ENCODE measurements around the gene LDB3.

DNA sequence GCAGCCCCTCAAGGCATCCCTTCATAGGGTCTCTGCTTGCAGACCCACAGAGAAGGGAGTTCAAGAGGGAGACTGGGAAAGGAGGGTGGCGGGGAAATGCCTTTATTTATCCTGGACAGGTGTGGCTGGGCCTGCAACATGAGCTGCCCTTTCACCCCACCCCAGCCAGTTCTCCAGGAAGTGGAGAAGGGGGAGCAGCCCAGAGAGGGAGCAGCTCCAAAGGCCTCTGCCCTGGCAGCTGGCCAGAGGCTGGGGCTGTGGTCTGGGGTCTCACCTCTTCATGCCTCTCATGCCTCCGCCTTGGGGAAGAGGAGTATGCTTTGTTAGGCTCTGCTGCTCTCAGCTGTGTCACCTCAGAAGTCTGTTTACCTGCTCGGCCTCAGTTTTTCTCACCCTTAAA is 3.1 kb downstream of the LDB3 start:
- no peak for TF ChIP-seq POLR2A (IDR thresholded peaks at IDR 0.05)
- TF ChIP-seq, protein P1, sequence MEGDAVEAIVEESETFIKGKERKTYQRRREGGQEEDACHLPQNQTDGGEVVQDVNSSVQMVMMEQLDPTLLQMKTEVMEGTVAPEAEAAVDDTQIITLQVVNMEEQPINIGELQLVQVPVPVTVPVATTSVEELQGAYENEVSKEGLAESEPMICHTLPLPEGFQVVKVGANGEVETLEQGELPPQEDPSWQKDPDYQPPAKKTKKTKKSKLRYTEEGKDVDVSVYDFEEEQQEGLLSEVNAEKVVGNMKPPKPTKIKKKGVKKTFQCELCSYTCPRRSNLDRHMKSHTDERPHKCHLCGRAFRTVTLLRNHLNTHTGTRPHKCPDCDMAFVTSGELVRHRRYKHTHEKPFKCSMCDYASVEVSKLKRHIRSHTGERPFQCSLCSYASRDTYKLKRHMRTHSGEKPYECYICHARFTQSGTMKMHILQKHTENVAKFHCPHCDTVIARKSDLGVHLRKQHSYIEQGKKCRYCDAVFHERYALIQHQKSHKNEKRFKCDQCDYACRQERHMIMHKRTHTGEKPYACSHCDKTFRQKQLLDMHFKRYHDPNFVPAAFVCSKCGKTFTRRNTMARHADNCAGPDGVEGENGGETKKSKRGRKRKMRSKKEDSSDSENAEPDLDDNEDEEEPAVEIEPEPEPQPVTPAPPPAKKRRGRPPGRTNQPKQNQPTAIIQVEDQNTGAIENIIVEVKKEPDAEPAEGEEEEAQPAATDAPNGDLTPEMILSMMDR (IDR thresholded peaks at IDR 0.05) = no peak
